ENCODE data around the gene PDILT.

- TF ChIP-seq CTCF (IDR thresholded peaks at IDR 0.05; ENCODE audit: insufficient read depth, low read length, poor library complexity, severe bottlenecking): no peak
- no peak for TF ChIP-seq EZH2phosphoT487 (conservative IDR thresholded peaks at IDR 0.05; ENCODE audit: low read length)
Measured at GRCh38 chr16:20364051-20364450, 40.5 kb downstream of the PDILT start.

Measured in SU-DHL-6 (cell line).